Trophoblast cell (in vitro differentiated cells and primary cell): Measurements from ENCODE around the gene CTAGE6.
"Not testable (repeated sequence)": the region's sequence is repeated elsewhere in the genome, so short reads cannot be mapped to it uniquely, and the experiment has no call there.

Experiments
- DNase-seq, 2 donors: peaks; one replicate each; pipeline ENCODE4 v3.0.0-alpha.2; 2016
- H2AFZ ChIP-seq: 2 replicates; pipeline ENCODE4 v1.6.1; 2013; ENCODE audit warnings: low read length, moderate library complexity, mild to moderate bottlenecking; ENCODE audit not compliant: insufficient read depth, poor library complexity
- H2AK5ac ChIP-seq: 2 replicates; pipeline ENCODE4 v1.6.1; 2013; ENCODE audit warnings: mild to moderate bottlenecking, low read length
- H2BK120ac ChIP-seq: 2 replicates; pipeline ENCODE4 v1.6.1; 2013; ENCODE audit warnings: low read length, mild to moderate bottlenecking, moderate library complexity; ENCODE audit not compliant: insufficient read depth, poor library complexity
- H2BK12ac ChIP-seq: 2 replicates; pipeline ENCODE4 v1.6.1; 2013; ENCODE audit warnings: mild to moderate bottlenecking, low read length, moderate library complexity
- H2BK5ac ChIP-seq: 2 replicates; pipeline ENCODE4 v1.6.1; 2013; ENCODE audit warnings: low read length, low read depth, moderate library complexity, mild to moderate bottlenecking; ENCODE audit not compliant: poor library complexity
- H3K14ac ChIP-seq: 2 replicates; pipeline ENCODE4 v1.6.1; 2013; ENCODE audit warnings: mild to moderate bottlenecking, low read length
- H3K18ac ChIP-seq: 2 replicates; pipeline ENCODE4 v1.6.1; 2013; ENCODE audit warnings: mild to moderate bottlenecking, low read length
- H3K23ac ChIP-seq: 2 replicates; pipeline ENCODE4 v1.6.1; 2013; ENCODE audit warnings: low read length
- H3K27ac ChIP-seq: 2 replicates; pipeline ENCODE4 v1.5.1; 2013; ENCODE audit warnings: low read depth, mild to moderate bottlenecking, inconsistent platforms, low read length, moderate library complexity
- H3K27me3 ChIP-seq: 2 replicates; pipeline ENCODE4 v1.6.1; 2013; ENCODE audit warnings: inconsistent platforms, mild to moderate bottlenecking, low read length, moderate library complexity; ENCODE audit not compliant: insufficient read depth
- H3K36me3 ChIP-seq, 2 experiments: 1 replicate in 1 of 2; 2 replicates in 1 of 2; pipeline ENCODE4 v1.6.1; 2013; ENCODE audit warnings: low read length in 2 of 2, mild to moderate bottlenecking in 2 of 2, moderate library complexity in 1 of 2; ENCODE audit not compliant: insufficient read depth in 2 of 2, control insufficient read depth in 1 of 2
- H3K4ac ChIP-seq: 2 replicates; pipeline ENCODE4 v1.6.1; 2013; ENCODE audit warnings: low read depth, mild to moderate bottlenecking, low read length, moderate library complexity
- H3K4me1 ChIP-seq, 2 experiments: 1 replicate in 1 of 2; 2 replicates in 1 of 2; pipeline ENCODE4 v1.6.1; 2013; ENCODE audit warnings: low read length in 2 of 2, mild to moderate bottlenecking in 2 of 2, moderate library complexity in 1 of 2; ENCODE audit not compliant: insufficient read depth in 2 of 2, control insufficient read depth in 1 of 2
- H3K4me2 ChIP-seq: 2 replicates; pipeline ENCODE4 v1.6.1; 2013; ENCODE audit warnings: inconsistent platforms, mild to moderate bottlenecking, low read length, moderate library complexity
- H3K4me3 ChIP-seq: 2 replicates; pipeline ENCODE4 v1.5.1; 2013; ENCODE audit warnings: mild to moderate bottlenecking, low read depth, low read length, inconsistent platforms
- H3K79me1 ChIP-seq: one replicate; pipeline ENCODE4 v1.6.1; 2013; ENCODE audit warnings: low read length
- H3K79me2 ChIP-seq: 2 replicates; pipeline ENCODE4 v1.6.1; 2013; ENCODE audit warnings: low read length, mild to moderate bottlenecking; ENCODE audit not compliant: control insufficient read depth, insufficient read depth, poor library complexity
- H3K9ac ChIP-seq: 2 replicates; pipeline ENCODE4 v1.6.1; 2013; ENCODE audit warnings: mild to moderate bottlenecking, low read length
- H3K9me3 ChIP-seq: 2 replicates; pipeline ENCODE4 v1.6.1; 2013; ENCODE audit warnings: low read depth, mild to moderate bottlenecking, control low read depth, inconsistent platforms, low read length; ENCODE audit not compliant: insufficient read depth
- H4K12ac ChIP-seq: 2 replicates; pipeline ENCODE4 v1.6.1; 2013; ENCODE audit warnings: low read depth, mild to moderate bottlenecking, low read length, moderate library complexity
- H4K8ac ChIP-seq: 2 replicates; pipeline ENCODE4 v1.6.1; 2013; ENCODE audit warnings: low read depth, mild to moderate bottlenecking, low read length, moderate library complexity
- H4K91ac ChIP-seq: one replicate; pipeline ENCODE4 v1.6.1; 2013; ENCODE audit warnings: low read depth, mild to moderate bottlenecking, low read length, moderate library complexity
- WGBS: extraction: QIAGEN DNeasy Blood & Tissue Kit; methylation state at CpG from one replicate; pipeline ENCODE4 v1.1.7; 2013; ENCODE audit warnings: missing lambda C conversion rate; ENCODE audit not compliant: insufficient read length, insufficient coverage; ENCODE audit errors: extremely low coverage; 5-methylcytosine and 5-hydroxymethylcytosine counted together

CTAGE6 gene

DNA sequence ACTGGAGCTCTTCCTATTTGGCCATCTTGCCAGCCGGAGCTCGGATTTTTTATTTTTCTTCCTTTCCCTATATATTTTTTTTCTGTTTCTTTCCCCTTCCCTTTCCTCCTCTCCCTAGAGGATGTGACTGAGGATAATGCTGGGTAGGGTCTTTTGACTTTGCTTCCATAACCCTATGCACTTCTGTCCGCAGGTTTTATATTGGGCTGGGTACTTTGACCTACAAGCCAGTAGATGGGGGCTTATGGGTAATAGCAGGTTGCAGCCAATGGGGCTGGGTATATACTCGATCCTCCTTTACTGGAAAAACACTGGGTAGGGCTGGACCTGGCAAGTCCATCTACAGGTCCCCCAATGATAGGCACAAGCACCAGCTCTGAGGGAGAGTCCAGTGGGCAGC is 12.2 kb downstream of the CTAGE6 start:
- H3K18ac ChIP-seq, H3K27me3 ChIP-seq, H2BK12ac ChIP-seq, H3K14ac ChIP-seq, H2AFZ ChIP-seq, H3K27ac ChIP-seq, DNase-seq, H3K4me1 ChIP-seq, H4K12ac ChIP-seq, H3K79me1 ChIP-seq, H3K9me3 ChIP-seq, H2BK120ac ChIP-seq, H4K8ac ChIP-seq, H3K9ac ChIP-seq, H3K4ac ChIP-seq, H4K91ac ChIP-seq, H3K79me2 ChIP-seq, H2BK5ac ChIP-seq, H3K23ac ChIP-seq, H3K36me3 ChIP-seq, H3K4me3 ChIP-seq, H3K4me2 ChIP-seq, H2AK5ac ChIP-seq: not testable (repeated sequence)
- WGBS = no CpG with 5 or more reads among the region's 4 CpGs

GRCh38 chr7:143737037-143737819 is 20.3 kb downstream of the CTAGE6 start:
- not testable (repeated sequence) for H3K23ac ChIP-seq, H2BK5ac ChIP-seq, H3K14ac ChIP-seq, H2BK12ac ChIP-seq, H2BK120ac ChIP-seq, H3K27me3 ChIP-seq, H3K4me3 ChIP-seq, H3K4me1 ChIP-seq, H3K27ac ChIP-seq, H4K91ac ChIP-seq, H4K8ac ChIP-seq, H3K79me2 ChIP-seq, H3K9me3 ChIP-seq, H4K12ac ChIP-seq, H3K36me3 ChIP-seq, H3K79me1 ChIP-seq, H2AK5ac ChIP-seq, H3K4ac ChIP-seq, H3K9ac ChIP-seq, H2AFZ ChIP-seq, H3K4me2 ChIP-seq, H3K18ac ChIP-seq
- peak in 1 of 2 donors; percentile 68 for DNase-seq
- no CpG with 5 or more reads among the region's 5 CpGs for WGBS

DNA sequence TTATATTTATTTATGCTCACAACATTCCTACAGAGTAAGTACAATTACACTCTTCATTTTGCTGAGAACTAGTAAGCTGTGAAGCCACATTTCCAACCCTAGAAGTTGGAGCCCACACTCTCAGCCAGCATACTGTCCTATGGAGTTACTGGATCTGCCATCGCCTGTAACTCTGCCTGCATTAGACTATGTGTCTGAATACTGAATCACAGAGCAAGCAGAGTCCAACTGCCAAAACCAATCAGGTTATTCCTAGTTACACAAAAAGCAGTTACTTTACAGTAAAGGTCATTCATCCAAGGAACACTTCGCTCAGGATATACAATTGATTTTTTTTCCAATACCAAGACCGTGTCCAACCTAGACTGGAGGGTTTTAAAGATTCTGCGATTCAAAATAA is 21.5 kb downstream of the CTAGE6 start:
- Histone ChIP-seq H3K9me3 (no peaks in the 10 kb centered on the region), H3K9ac (no peak overlapping the region), H2AFZ (no peak overlapping the region), H4K12ac (no peak overlapping the region), H3K14ac (no peak overlapping the region), H3K4me1 (no peaks in the 10 kb centered on the region), H2AK5ac (no peak overlapping the region), H3K27ac (no peak overlapping the region), H4K91ac (no peak overlapping the region), H3K79me1 (no peaks in the 10 kb centered on the region), H3K4ac (no peak overlapping the region), H2BK120ac (no peak overlapping the region), H3K27me3 (no peaks in the 10 kb centered on the region), H3K4me3 (no peak overlapping the region), H3K18ac (no peak overlapping the region), H3K4me2 (no peak overlapping the region), H3K23ac (no peak overlapping the region), H2BK5ac (no peak overlapping the region), H4K8ac (no peak overlapping the region), H3K36me3 (no peaks in the 10 kb centered on the region), H2BK12ac (no peak overlapping the region), H3K79me2 (no peaks in the 10 kb centered on the region)
- WGBS = no CpG with 5 or more reads among the region's 4 CpGs
- no peak for DNase-seq

DNA sequence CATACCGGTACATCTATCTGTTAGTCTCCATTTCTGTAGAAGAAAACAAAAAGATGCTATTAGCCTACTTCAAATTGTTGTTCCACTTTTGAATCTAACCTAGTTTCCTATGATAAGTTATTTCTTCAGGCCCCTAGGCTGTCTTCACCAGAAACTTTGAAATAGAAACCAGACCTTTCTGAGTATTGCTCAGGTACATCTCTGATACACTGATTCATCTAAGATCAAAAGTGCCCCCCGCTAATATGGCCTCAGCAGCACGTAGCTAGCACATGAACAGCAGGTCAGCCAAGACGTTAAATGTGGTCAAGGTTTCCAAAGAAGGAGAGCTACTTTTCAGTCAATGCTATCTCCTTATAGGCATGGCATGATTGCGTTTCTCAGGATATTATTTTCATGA is 23.6 kb downstream of the CTAGE6 start:
- DNase-seq = no peak
- Histone ChIP-seq H3K23ac (no peak overlapping the region), H3K79me1 (no peaks in the 10 kb centered on the region), H3K4me2 (no peak overlapping the region), H3K14ac (no peak overlapping the region), H3K4me1 (no peaks in the 10 kb centered on the region), H3K9ac (no peak overlapping the region), H2AFZ (no peak overlapping the region), H3K4me3 (no peak overlapping the region), H2AK5ac (no peak overlapping the region), H3K18ac (no peak overlapping the region), H3K27ac (no peak overlapping the region), H3K27me3 (no peaks in the 10 kb centered on the region), H4K12ac (no peak overlapping the region), H3K9me3 (no peaks in the 10 kb centered on the region), H2BK5ac (no peak overlapping the region), H2BK12ac (no peak overlapping the region), H4K8ac (no peak overlapping the region), H3K36me3 (no peaks in the 10 kb centered on the region), H3K4ac (no peak overlapping the region), H2BK120ac (no peak overlapping the region), H3K79me2 (no peaks in the 10 kb centered on the region), H4K91ac (no peak overlapping the region)
- WGBS = no CpG with 5 or more reads among the region's 5 CpGs
